OCI-LY1 (cell line): ENCODE measurements around the gene CPSF7.

ENCODE experiments used
- H2AFZ ChIP-seq: fragments of 200-600 bp; sonication (generic), shearing (Covaris generic); 2 replicates; pipeline ENCODE4 v1.6.0; 2014; ENCODE audit warnings: antibody characterized with exemption, mild to moderate bottlenecking, low read length
- H3F3A ChIP-seq: fragments of 200-600 bp; sonication (generic), shearing (Covaris generic); 2 replicates; pipeline ENCODE4 v1.6.0; 2014; ENCODE audit warnings: mild to moderate bottlenecking, antibody characterized with exemption, low read length, moderate library complexity; ENCODE audit not compliant: insufficient read depth
- H3K27ac ChIP-seq: fragments of 200-600 bp; sonication (generic); 2 replicates; pipeline ENCODE4 v1.5.1; 2014; ENCODE audit warnings: low read length, mixed run types, mild to moderate bottlenecking, low read depth; ENCODE audit not compliant: poor library complexity, severe bottlenecking
- H3K27me3 ChIP-seq: fragments of 200-600 bp; sonication (generic); 2 replicates; pipeline ENCODE4 v1.6.0; 2014; ENCODE audit warnings: antibody characterized with exemption, mild to moderate bottlenecking, low read length, moderate library complexity; ENCODE audit not compliant: insufficient read depth
- H3K36me3 ChIP-seq: fragments of 200-600 bp; sonication (generic); 2 replicates; pipeline ENCODE4 v1.6.1; 2014; ENCODE audit warnings: mild to moderate bottlenecking, antibody characterized with exemption, low read length, moderate library complexity, mixed read lengths; ENCODE audit not compliant: insufficient read depth
- H3K4me1 ChIP-seq: fragments of 200-600 bp; sonication (generic); 2 replicates; pipeline ENCODE4 v1.5.1; 2014; ENCODE audit warnings: mild to moderate bottlenecking, low read length, moderate library complexity; ENCODE audit not compliant: insufficient read depth, severe bottlenecking
- H3K4me2 ChIP-seq: fragments of 200-600 bp; sonication (generic), shearing (Covaris generic); 2 replicates; pipeline ENCODE4 v1.6.1; 2014; ENCODE audit warnings: low read length
- H3K4me3 ChIP-seq: fragments of 200-600 bp; sonication (generic); 2 replicates; pipeline ENCODE4 v1.5.1; 2014; ENCODE audit warnings: low read length, low read depth, mild to moderate bottlenecking, mixed read lengths; ENCODE audit not compliant: poor library complexity, severe bottlenecking
- H3K79me2 ChIP-seq: fragments of 200-600 bp; shearing (Covaris generic); 2 replicates; pipeline ENCODE4 v1.6.1; 2016; ENCODE audit warnings: mixed run types, low read length, mixed read lengths; ENCODE audit not compliant: insufficient read depth
- H3K9ac ChIP-seq: fragments of 200-600 bp; sonication (generic), shearing (Covaris generic); 2 replicates; pipeline ENCODE4 v1.6.1; 2014; ENCODE audit warnings: mild to moderate bottlenecking, low read length, mixed read lengths
- H3K9me2 ChIP-seq: fragments of 200-600 bp; sonication (generic), shearing (Covaris generic); 2 replicates; pipeline ENCODE4 v1.6.1; 2014; ENCODE audit warnings: low read depth, mild to moderate bottlenecking, low read length, mixed read lengths
- H3K9me3 ChIP-seq: fragments of 200-600 bp; shearing (Covaris generic); 2 replicates; pipeline ENCODE4 v1.6.1; 2014; ENCODE audit warnings: low read length, mixed read lengths
- H4K20me1 ChIP-seq: fragments of 200-600 bp; sonication (generic), shearing (Covaris generic); 2 replicates; pipeline ENCODE4 v1.6.0; 2016; ENCODE audit warnings: mild to moderate bottlenecking, low read length; ENCODE audit not compliant: insufficient read depth
- EZH2 ChIP-seq: fragments of 200-600 bp; sonication (generic), shearing (Covaris generic); IDR thresholded peaks from 2 replicates; pipeline ENCODE4 v1.8.0; 2017; ENCODE audit warnings: borderline replicate concordance, mixed run types, mild to moderate bottlenecking, antibody characterized with exemption, low read length, moderate library complexity, mixed read lengths
- TF ChIP-seq, protein P1 (sequence below): fragments of 200-600 bp; sonication (generic), shearing (Covaris generic); IDR thresholded peaks from 2 replicates; pipeline ENCODE4 v1.5.1; 2017; ENCODE audit warnings: mild to moderate bottlenecking, antibody characterized with exemption, low read length, moderate library complexity, mixed read lengths

CPSF7 gene

DNA sequence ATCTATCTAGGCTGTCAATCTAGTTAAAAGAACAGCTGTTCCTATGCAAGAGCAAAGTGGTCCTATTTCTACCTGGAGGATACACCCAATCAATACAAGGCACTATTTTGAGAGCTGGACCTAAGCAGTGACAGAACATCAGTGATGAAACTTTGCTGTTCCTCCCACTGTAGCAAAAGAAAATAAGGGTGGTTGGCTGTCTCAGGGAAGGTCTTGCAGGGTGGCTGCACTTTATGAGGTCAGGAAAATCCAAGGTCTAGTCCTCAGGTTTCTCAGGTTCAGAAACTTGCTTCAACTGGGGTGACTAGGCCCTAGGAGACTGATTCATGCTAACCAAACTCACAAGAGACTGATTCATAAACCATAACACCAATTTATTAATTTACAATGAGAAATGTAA is 11.6 kb downstream of the CPSF7 start:
- H2AFZ ChIP-seq = no peak overlapping the region
- peaks cover 3% of the 10 kb centered on the region; the same call in 1 of the 2 replicates for H4K20me1 ChIP-seq
- no peak overlapping the region for H3K9ac ChIP-seq
- H3K79me2 ChIP-seq = 0 out of 2 replicates have a peak, but pooled peaks cover 4% of the 10 kb centered on the region
- TF ChIP-seq, protein P1, sequence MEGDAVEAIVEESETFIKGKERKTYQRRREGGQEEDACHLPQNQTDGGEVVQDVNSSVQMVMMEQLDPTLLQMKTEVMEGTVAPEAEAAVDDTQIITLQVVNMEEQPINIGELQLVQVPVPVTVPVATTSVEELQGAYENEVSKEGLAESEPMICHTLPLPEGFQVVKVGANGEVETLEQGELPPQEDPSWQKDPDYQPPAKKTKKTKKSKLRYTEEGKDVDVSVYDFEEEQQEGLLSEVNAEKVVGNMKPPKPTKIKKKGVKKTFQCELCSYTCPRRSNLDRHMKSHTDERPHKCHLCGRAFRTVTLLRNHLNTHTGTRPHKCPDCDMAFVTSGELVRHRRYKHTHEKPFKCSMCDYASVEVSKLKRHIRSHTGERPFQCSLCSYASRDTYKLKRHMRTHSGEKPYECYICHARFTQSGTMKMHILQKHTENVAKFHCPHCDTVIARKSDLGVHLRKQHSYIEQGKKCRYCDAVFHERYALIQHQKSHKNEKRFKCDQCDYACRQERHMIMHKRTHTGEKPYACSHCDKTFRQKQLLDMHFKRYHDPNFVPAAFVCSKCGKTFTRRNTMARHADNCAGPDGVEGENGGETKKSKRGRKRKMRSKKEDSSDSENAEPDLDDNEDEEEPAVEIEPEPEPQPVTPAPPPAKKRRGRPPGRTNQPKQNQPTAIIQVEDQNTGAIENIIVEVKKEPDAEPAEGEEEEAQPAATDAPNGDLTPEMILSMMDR = no peak
- TF ChIP-seq EZH2 = no peak
- no peaks in the 10 kb centered on the region for H3K27me3 ChIP-seq
- no peaks in the 10 kb centered on the region for H3F3A ChIP-seq
- H3K9me2 ChIP-seq = no peaks in the 10 kb centered on the region
- no peaks in the 10 kb centered on the region for H3K9me3 ChIP-seq
- no peak overlapping the region for H3K4me2 ChIP-seq
- no peak overlapping the region for H3K27ac ChIP-seq
- H3K4me3 ChIP-seq = no peak overlapping the region
- H3K36me3 ChIP-seq = peaks cover 97% of the 10 kb centered on the region
- H3K4me1 ChIP-seq = no peaks in the 10 kb centered on the region

DNA sequence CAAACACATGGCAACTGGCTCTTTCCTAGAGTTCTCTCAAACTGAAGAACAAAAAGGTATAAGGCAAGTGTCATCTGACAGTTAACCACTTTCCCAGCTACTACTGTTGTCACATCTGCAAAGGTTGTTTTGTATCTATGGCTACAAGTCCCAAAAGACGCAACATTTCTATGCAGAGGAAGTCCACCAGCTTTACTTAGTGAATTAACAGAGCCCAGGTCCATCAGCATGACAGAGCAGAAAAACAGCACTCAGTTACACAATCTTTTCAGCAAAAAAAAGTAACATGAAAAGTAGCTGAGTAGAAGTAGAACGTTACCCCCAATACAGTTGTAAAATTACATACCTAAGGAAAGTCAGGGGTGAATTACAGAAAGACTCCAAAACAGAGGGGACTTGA is 12.1 kb downstream of the CPSF7 start:
- Histone ChIP-seq H3K9me2 (no peaks in the 10 kb centered on the region), H3K27me3 (no peaks in the 10 kb centered on the region), H4K20me1 (peaks cover 3% of the 10 kb centered on the region; the same call in 1 of the 2 replicates), H3K9ac (no peak overlapping the region), H3K4me2 (no peak overlapping the region), H3K9me3 (no peaks in the 10 kb centered on the region), H3K36me3 (peaks cover 99% of the 10 kb centered on the region), H3K4me3 (no peak overlapping the region), H2AFZ (no peak overlapping the region), H3K4me1 (no peaks in the 10 kb centered on the region), H3F3A (no peaks in the 10 kb centered on the region), H3K79me2 (0 out of 2 replicates have a peak, but pooled peaks cover 4% of the 10 kb centered on the region), H3K27ac (no peak overlapping the region)
- TF ChIP-seq, protein P1 = no peak
- TF ChIP-seq EZH2 = no peak

DNA sequence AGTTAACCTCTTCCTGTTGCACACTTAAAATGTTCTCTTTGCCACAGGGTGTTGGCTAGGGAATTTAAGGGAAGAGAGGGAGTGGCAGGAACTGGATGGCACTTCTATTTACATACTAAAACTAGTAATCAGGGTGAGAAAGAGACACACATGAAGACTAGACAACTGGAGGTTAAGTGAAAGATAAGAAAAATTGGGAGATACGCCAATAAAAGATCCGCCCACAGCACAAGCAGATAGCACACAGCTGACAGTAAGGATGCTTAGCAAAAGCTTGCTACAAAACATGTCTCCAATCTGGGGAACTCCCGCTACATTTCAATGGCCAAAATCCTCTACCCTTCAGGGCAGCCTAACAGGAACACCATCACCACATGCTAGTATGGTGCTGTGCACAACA is 12.8 kb downstream of the CPSF7 start:
- H3F3A ChIP-seq = no peaks in the 10 kb centered on the region
- TF ChIP-seq EZH2 = no peak
- TF ChIP-seq, protein P1 = no peak
- no peaks in the 10 kb centered on the region for H3K9me2 ChIP-seq
- no peaks in the 10 kb centered on the region for H3K4me1 ChIP-seq
- no peaks in the 10 kb centered on the region for H3K9me3 ChIP-seq
- H3K9ac ChIP-seq = no peak overlapping the region
- no peak overlapping the region for H3K4me3 ChIP-seq
- no peak overlapping the region for H3K4me2 ChIP-seq
- 0 out of 2 replicates have a peak, but pooled peaks cover 4% of the 10 kb centered on the region for H3K79me2 ChIP-seq
- peaks cover 99% of the 10 kb centered on the region for H3K36me3 ChIP-seq
- no peak overlapping the region for H3K27ac ChIP-seq
- H4K20me1 ChIP-seq = peaks cover 3% of the 10 kb centered on the region; the same call in 1 of the 2 replicates
- no peaks in the 10 kb centered on the region for H3K27me3 ChIP-seq
- H2AFZ ChIP-seq = no peak overlapping the region
